Endothelial cell of umbilical vein (primary cell): Measurements from ENCODE around the gene ATP6V1B1.

Experiments
- CTCF ChIP-seq, 2 donors: IDR thresholded peaks; 1 replicate in 1 of 2; 2 replicates in 1 of 2; pipeline ENCODE4 v1.5.1; 2011; ENCODE audit warnings: low read length in 2 of 2, mild to moderate bottlenecking in 2 of 2, moderate library complexity in 2 of 2, control low read depth in 1 of 2, inconsistent platforms in 1 of 2, low read depth in 1 of 2; ENCODE audit not compliant: insufficient read depth in 1 of 2; ENCODE audit errors: extremely low read depth in 1 of 2
- EZH2 ChIP-seq: IDR thresholded peaks from 2 replicates; pipeline ENCODE4 v1.6.1; 2012; ENCODE audit warnings: borderline replicate concordance, low read depth, mild to moderate bottlenecking, moderate library complexity, low read length, inconsistent platforms; ENCODE audit not compliant: severe bottlenecking
- MAX ChIP-seq: IDR thresholded peaks from 2 replicates; pipeline ENCODE4 v1.6.1; 2011; ENCODE audit not compliant: insufficient read depth, insufficient read length
- POLR2A ChIP-seq: IDR thresholded peaks from 2 replicates; pipeline ENCODE4 v1.6.1; 2012; ENCODE audit warnings: low read depth, mild to moderate bottlenecking, control low read depth, low read length

GRCh38 chr2:70897977-70898226 is 37.8 kb upstream of the ATP6V1B1 start:
- TF ChIP-seq CTCF (IDR thresholded peaks at IDR 0.05; ENCODE audit: extremely low read depth in 1 of 2, insufficient read depth in 1 of 2, low read depth in 1 of 2, low read length in 2 of 2) (no peak), POLR2A (no peak), MAX (no peak), EZH2 (no peak)
